Mesenchymal stem cell (in vitro differentiated cells and primary cell): ENCODE results near the gene MS4A18.

ENCODE experiments used
- DNase-seq: peaks from one replicate; pipeline ENCODE4 v3.0.0-alpha.2; 2013
- H2AFZ ChIP-seq: one replicate; pipeline ENCODE4 v1.6.1; 2013; ENCODE audit warnings: low read depth, mild to moderate bottlenecking, control low read depth, inconsistent platforms, low read length, moderate library complexity
- H2AK5ac ChIP-seq: 2 replicates; pipeline ENCODE4 v1.6.1; 2013; ENCODE audit warnings: low read length, moderate library complexity, mild to moderate bottlenecking, inconsistent platforms; ENCODE audit not compliant: severe bottlenecking
- H2BK120ac ChIP-seq: one replicate; pipeline ENCODE4 v1.6.1; 2013; ENCODE audit warnings: low read depth, mild to moderate bottlenecking, inconsistent platforms, low read length, moderate library complexity
- H2BK12ac ChIP-seq, 2 experiments: one replicate each; pipeline ENCODE4 v1.6.1; 2013; ENCODE audit warnings: inconsistent platforms in 2 of 2, low read length in 2 of 2, mild to moderate bottlenecking in 2 of 2, moderate library complexity in 2 of 2, control low read depth in 1 of 2
- H2BK15ac ChIP-seq: one replicate; pipeline ENCODE4 v1.6.1; 2013; ENCODE audit warnings: mild to moderate bottlenecking, low read depth, inconsistent platforms; ENCODE audit not compliant: poor library complexity, severe bottlenecking
- H2BK5ac ChIP-seq: 2 replicates; pipeline ENCODE4 v1.6.1; 2013; ENCODE audit warnings: low read depth, mild to moderate bottlenecking, low read length, control low read depth, inconsistent platforms; ENCODE audit not compliant: poor library complexity, severe bottlenecking
- H3K14ac ChIP-seq, 2 experiments: one replicate each; pipeline ENCODE4 v1.6.1; 2013; ENCODE audit warnings: inconsistent platforms in 2 of 2, low read length in 2 of 2, control low read depth in 1 of 2, mild to moderate bottlenecking in 1 of 2, moderate library complexity in 1 of 2
- H3K18ac ChIP-seq, 2 experiments: one replicate each; pipeline ENCODE4 v1.6.1; 2013; ENCODE audit warnings: inconsistent platforms in 2 of 2, low read length in 2 of 2, control low read depth in 1 of 2, low read depth in 1 of 2, mild to moderate bottlenecking in 1 of 2
- H3K23ac ChIP-seq, 2 experiments: one replicate each; pipeline ENCODE4 v1.6.1; 2013; ENCODE audit warnings: inconsistent platforms in 2 of 2, low read length in 2 of 2, mild to moderate bottlenecking in 2 of 2, moderate library complexity in 2 of 2, control low read depth in 1 of 2
- H3K27ac ChIP-seq: 2 replicates; pipeline ENCODE4 v1.5.1; 2013; ENCODE audit warnings: mild to moderate bottlenecking, moderate library complexity, low read length, control low read depth, inconsistent platforms; ENCODE audit not compliant: poor library complexity, severe bottlenecking
- H3K27me3 ChIP-seq, 2 experiments: 2 replicates each; pipeline versions ENCODE4 v1.6.1 to v1.7.0; 2013; ENCODE audit warnings: low read length in 2 of 2, mild to moderate bottlenecking in 2 of 2, moderate library complexity in 2 of 2, control low read depth in 1 of 2, inconsistent platforms in 1 of 2; ENCODE audit not compliant: control insufficient read depth in 1 of 2, insufficient read depth in 1 of 2
- H3K36me3 ChIP-seq, 2 experiments: 2 replicates each; pipeline versions ENCODE4 v1.6.1 to v1.7.0; 2013; ENCODE audit warnings: low read length in 2 of 2, control low read depth in 1 of 2, inconsistent platforms in 1 of 2, low read depth in 1 of 2, mild to moderate bottlenecking in 1 of 2; ENCODE audit not compliant: insufficient read depth in 2 of 2, control insufficient read depth in 1 of 2
- H3K4ac ChIP-seq, 2 experiments: one replicate each; pipeline ENCODE4 v1.6.1; 2013; ENCODE audit warnings: inconsistent platforms in 2 of 2, low read length in 2 of 2, mild to moderate bottlenecking in 2 of 2, moderate library complexity in 2 of 2, control low read depth in 1 of 2, low read depth in 1 of 2
- H3K4me1 ChIP-seq: 2 replicates; pipeline ENCODE4 v1.6.1; 2013; ENCODE audit warnings: low read depth, low read length, control low read depth; ENCODE audit not compliant: control insufficient read depth, insufficient read depth
- H3K4me2 ChIP-seq: 2 replicates; pipeline ENCODE4 v1.6.1; 2013; ENCODE audit warnings: low read length, mild to moderate bottlenecking, inconsistent platforms; ENCODE audit not compliant: poor library complexity, severe bottlenecking
- H3K4me3 ChIP-seq, 2 experiments: 2 replicates each; pipeline versions ENCODE4 v1.5.1 to v1.7.0; 2013; ENCODE audit warnings: low read length in 2 of 2, mild to moderate bottlenecking in 2 of 2, control low read depth in 1 of 2, low read depth in 1 of 2; ENCODE audit not compliant: insufficient read depth in 1 of 2
- H3K79me1 ChIP-seq: replicated peaks from 2 replicates; pipeline ENCODE4 v1.6.1; 2013; ENCODE audit warnings: mild to moderate bottlenecking, control low read depth, low read length, inconsistent platforms; ENCODE audit not compliant: poor library complexity, severe bottlenecking
- H3K9ac ChIP-seq: 2 replicates; pipeline ENCODE4 v1.7.0; 2013; ENCODE audit warnings: mild to moderate bottlenecking, low read length, moderate library complexity
- H3K9me3 ChIP-seq: 2 replicates; pipeline ENCODE4 v1.7.0; 2013; ENCODE audit warnings: mild to moderate bottlenecking, low read length; ENCODE audit not compliant: control insufficient read depth
- H4K8ac ChIP-seq: one replicate; pipeline ENCODE4 v1.6.1; 2013; ENCODE audit warnings: inconsistent platforms, mild to moderate bottlenecking, low read length, moderate library complexity
- H4K91ac ChIP-seq: one replicate; pipeline ENCODE4 v1.6.1; 2013; ENCODE audit warnings: mild to moderate bottlenecking, low read length, inconsistent platforms
- WGBS: methylation state at CpG from one replicate; pipeline ENCODE4 v1.1.7; 2013; ENCODE audit warnings: mixed read lengths; 5-methylcytosine and 5-hydroxymethylcytosine counted together

MS4A18 gene

GRCh38 chr11:60725592-60725991 is 1.1 kb downstream of the MS4A18 start:
- H3K4me2 ChIP-seq: no peak overlapping the region
- no peak overlapping the region for H4K8ac ChIP-seq
- H2AFZ ChIP-seq: no peak overlapping the region
- no peak overlapping the region for H3K18ac ChIP-seq
- no peak overlapping the region for H3K14ac ChIP-seq
- no peaks in the 10 kb centered on the region for H3K9me3 ChIP-seq
- H3K79me1 ChIP-seq: no peaks in the 10 kb centered on the region
- no peaks in the 10 kb centered on the region for H3K4me1 ChIP-seq
- no peak overlapping the region for H2AK5ac ChIP-seq
- DNase-seq: no peak
- peaks cover 0 to 15% of the 10 kb centered on the region in 2 experiments for H3K27me3 ChIP-seq
- H2BK5ac ChIP-seq: no peak overlapping the region
- no peak overlapping the region for H3K4ac ChIP-seq
- no peak overlapping the region for H3K4me3 ChIP-seq
- H3K27ac ChIP-seq: no peak overlapping the region
- no peak overlapping the region for H2BK15ac ChIP-seq
- H4K91ac ChIP-seq: no peak overlapping the region
- no peak overlapping the region for H2BK120ac ChIP-seq
- H3K23ac ChIP-seq: no peak overlapping the region
- no peak overlapping the region for H2BK12ac ChIP-seq
- H3K9ac ChIP-seq: no peak overlapping the region
- no CpG with 5 or more reads among the region's 1 CpG for WGBS
- no peaks in the 10 kb centered on the region for H3K36me3 ChIP-seq

- H3K4ac ChIP-seq: no peak overlapping the region
- H3K79me1 ChIP-seq: no peaks in the 10 kb centered on the region
- H2AFZ ChIP-seq: no peak overlapping the region
- no peak overlapping the region for H3K4me3 ChIP-seq
- H3K9me3 ChIP-seq: no peaks in the 10 kb centered on the region
- no peak overlapping the region for H3K9ac ChIP-seq
- no peak overlapping the region for H3K27ac ChIP-seq
- H3K4me1 ChIP-seq: no peaks in the 10 kb centered on the region
- no peak overlapping the region for H3K4me2 ChIP-seq
- no peak overlapping the region for H2BK15ac ChIP-seq
- H4K8ac ChIP-seq: no peak overlapping the region
- no peak overlapping the region for H3K23ac ChIP-seq
- no peak overlapping the region for H2AK5ac ChIP-seq
- DNase-seq: no peak
- H3K18ac ChIP-seq: no peak overlapping the region
- no peak overlapping the region for H2BK120ac ChIP-seq
- H2BK5ac ChIP-seq: no peak overlapping the region
- H4K91ac ChIP-seq: no peak overlapping the region
- H3K36me3 ChIP-seq: no peaks in the 10 kb centered on the region
- H3K14ac ChIP-seq: no peak overlapping the region
- WGBS: 92% methylated on average over 6 of the region's 8 CpGs
- peaks cover 3 to 24% of the 10 kb centered on the region in 2 experiments for H3K27me3 ChIP-seq
- H2BK12ac ChIP-seq: no peak overlapping the region
Measured at GRCh38 chr11:60731586-60731985, 7.1 kb downstream of the MS4A18 start.

- no peak overlapping the region for H2BK15ac ChIP-seq
- no peak overlapping the region for H2AFZ ChIP-seq
- no peaks in the 10 kb centered on the region for H3K4me1 ChIP-seq
- H3K4me2 ChIP-seq: no peak overlapping the region
- H3K27me3 ChIP-seq: peaks cover 21 to 22% of the 10 kb centered on the region in 2 experiments
- no peak overlapping the region for H2AK5ac ChIP-seq
- H3K9me3 ChIP-seq: no peaks in the 10 kb centered on the region
- H4K91ac ChIP-seq: no peak overlapping the region
- 69% methylated on average over 3 of the region's 4 CpGs for WGBS
- H3K4ac ChIP-seq: no peak overlapping the region
- H3K36me3 ChIP-seq: no peaks in the 10 kb centered on the region
- no peak for DNase-seq
- no peak overlapping the region for H3K14ac ChIP-seq
- H2BK120ac ChIP-seq: no peak overlapping the region
- H2BK5ac ChIP-seq: no peak overlapping the region
- H4K8ac ChIP-seq: no peak overlapping the region
- H3K4me3 ChIP-seq: no peak overlapping the region
- H3K23ac ChIP-seq: no peak overlapping the region
- no peak overlapping the region for H3K9ac ChIP-seq
- no peaks in the 10 kb centered on the region for H3K79me1 ChIP-seq
- H2BK12ac ChIP-seq: no peak overlapping the region
- H3K18ac ChIP-seq: no peak overlapping the region
- no peak overlapping the region for H3K27ac ChIP-seq
Measured at GRCh38 chr11:60734279-60734678, 9.8 kb downstream of the MS4A18 start.

GRCh38 chr11:60739114-60739513 is 14.6 kb downstream of the MS4A18 start:
- Histone ChIP-seq H2BK15ac (no peak overlapping the region), H2BK12ac (no peak overlapping the region), H3K14ac (no peak overlapping the region), H2AFZ (no peak overlapping the region), H3K9me3 (no peaks in the 10 kb centered on the region), H3K23ac (no peak overlapping the region), H4K91ac (no peak overlapping the region), H2AK5ac (no peak overlapping the region), H2BK5ac (no peak overlapping the region), H2BK120ac (no peak overlapping the region), H4K8ac (no peak overlapping the region), H3K27ac (no peak overlapping the region), H3K27me3 (peaks cover 16 to 30% of the 10 kb centered on the region in 2 experiments), H3K4me1 (no peaks in the 10 kb centered on the region), H3K4me3 (no peak overlapping the region), H3K36me3 (no peaks in the 10 kb centered on the region), H3K18ac (no peak overlapping the region), H3K79me1 (no peaks in the 10 kb centered on the region), H3K9ac (no peak overlapping the region), H3K4me2 (no peak overlapping the region), H3K4ac (no peak overlapping the region)
- no peak for DNase-seq
- WGBS: 51% methylated on average over 7 of the region's 7 CpGs
